RPMI8226 (cell line): ENCODE data around the gene WWOX.
A peak's percentile ranks its signal among the peaks of the same experiment; 100 is the strongest.

Source experiments
- DNase-seq: peaks from one replicate; pipeline ENCODE4 v3.0.0-alpha.2; 2015

The WWOX gene

DNA sequence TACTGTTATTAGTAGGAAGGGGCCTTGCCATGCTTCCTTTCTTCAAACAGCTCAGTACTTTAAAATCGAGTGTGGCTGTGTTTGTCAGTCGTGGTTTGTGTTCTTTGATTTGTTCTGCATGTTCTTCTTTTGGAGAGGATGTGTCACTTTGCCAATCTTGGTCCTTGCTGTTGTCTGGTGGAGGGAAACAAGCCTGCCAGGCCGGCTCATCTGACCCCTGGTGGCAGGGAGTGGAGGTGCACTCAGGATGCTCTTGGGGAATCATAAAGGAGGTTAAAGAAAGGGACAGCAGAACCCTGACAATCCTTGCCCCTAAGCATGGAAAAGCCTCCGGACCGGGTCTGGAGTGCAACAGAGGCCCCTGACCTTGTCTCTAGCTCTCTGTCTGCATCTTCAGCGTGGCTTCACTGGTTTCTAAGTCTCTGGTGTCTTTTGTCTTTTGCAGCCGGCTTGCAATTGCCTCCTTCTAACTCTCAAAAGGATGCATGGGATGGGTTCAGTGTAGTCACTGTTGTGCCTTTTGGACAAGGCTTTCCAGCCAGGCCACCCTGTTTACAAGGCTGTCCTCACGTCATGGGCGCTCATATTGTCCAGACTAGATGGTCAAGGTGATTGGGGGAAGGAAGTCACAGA lies 135.8 kb downstream of the WWOX start:
- DNase-seq = peak; percentile 74

- no peak for DNase-seq
These were observed 136.4 kb downstream of the WWOX start for GRCh38 chr16:78235876-78236275.

GRCh38 chr16:78237841-78238240 lies 138.4 kb downstream of the WWOX start:
- DNase-seq = no peak

DNA sequence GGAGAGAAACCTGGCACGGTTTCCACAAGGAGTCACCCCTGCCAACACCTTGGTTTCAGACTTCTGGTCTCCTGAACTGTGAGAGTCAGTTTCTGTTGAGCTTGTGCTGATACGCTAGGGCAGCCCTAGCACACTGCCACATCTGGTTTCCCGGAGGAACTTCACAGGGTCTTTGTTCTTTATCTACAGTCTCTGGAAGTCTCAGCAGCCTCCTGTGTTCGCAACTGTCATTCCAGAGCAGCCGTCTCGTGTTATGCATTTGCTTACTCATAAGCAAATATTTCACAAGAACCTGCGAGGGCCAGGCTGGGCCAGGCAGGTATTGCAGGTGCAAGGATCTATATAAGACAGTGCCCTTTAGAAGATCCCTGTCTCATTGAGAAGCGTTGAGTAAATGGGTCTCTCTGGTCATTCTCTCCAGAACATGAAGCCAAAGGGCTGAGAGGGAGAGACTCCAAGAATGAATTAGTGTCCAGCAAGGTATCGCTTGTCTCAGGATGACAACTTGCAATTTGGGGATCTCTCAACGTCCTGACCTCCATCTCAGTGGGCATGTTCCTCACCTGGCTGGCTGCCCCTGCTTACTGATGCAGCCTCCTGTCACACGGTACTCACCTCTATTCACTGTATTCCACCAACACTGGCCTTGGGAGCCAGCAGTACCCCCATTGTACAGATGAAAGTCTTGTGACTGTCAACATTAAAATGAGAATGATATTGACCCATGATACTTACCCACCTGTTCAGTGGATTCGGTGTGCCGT lies 141.2 kb downstream of the WWOX start:
- DNase-seq = no peak

DNA sequence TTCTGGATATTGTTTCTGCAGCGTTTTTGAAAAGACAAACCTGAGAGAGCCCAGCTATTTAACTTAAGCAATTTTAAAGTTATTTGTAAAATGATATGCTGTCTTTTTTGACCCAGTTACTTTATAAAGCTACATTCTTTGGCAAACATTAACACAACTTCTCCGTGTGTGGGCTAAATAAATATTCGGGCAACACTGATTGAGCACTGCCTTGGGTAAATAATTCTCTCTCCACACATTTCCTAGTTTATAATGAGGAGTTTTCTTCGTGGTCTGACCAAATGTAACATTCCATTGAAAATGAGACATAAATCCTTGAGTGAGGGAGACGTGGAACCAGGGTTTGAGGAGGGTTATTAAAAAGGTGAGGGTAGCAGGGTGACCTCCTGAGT lies 142.8 kb downstream of the WWOX start:
- no peak for DNase-seq

GRCh38 chr16:78244131-78244895 lies 144.9 kb downstream of the WWOX start:
- DNase-seq = no peak

- no peak for DNase-seq
These were observed 147.1 kb downstream of the WWOX start for GRCh38 chr16:78246559-78246958.

DNA sequence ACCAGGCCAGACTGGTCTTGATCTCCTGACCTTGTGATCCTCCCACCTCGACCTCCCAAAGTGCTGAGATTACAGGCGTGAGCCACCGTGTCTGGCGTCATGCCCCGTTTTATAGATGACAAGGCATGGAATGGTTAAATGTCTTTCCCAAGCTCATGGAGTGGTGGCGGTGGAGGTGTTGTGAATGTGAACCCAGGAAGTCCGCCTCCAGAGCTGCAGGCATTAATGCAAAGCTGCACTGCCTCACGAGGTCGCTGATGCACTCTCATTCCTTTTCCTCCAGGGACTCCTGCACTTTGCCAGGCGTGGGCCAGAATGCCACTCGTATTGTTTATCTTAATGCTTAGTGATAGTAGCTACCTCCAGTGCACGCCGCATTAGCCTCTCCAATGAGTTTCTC lies 149.6 kb downstream of the WWOX start:
- peak; percentile 12 for DNase-seq

DNA sequence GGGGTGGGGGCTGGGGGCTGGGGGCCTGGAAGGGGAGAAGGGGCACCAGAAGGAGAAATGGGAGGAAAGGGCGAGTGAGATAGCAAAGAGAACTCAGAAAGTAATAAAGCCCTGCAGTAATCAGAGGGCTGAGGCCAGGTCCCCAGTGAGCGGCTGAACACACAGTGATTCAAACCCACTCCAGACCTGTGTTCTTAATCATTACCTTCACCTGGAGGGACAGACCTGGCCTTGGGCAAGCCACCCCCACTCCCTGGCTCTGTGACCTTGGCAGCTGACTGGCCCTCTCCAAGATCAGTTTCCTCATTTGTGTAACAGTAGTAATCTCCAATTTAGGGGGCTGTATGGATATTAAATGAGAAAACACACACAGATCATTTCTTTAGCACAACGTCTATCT lies 150.4 kb downstream of the WWOX start:
- no peak for DNase-seq

DNA sequence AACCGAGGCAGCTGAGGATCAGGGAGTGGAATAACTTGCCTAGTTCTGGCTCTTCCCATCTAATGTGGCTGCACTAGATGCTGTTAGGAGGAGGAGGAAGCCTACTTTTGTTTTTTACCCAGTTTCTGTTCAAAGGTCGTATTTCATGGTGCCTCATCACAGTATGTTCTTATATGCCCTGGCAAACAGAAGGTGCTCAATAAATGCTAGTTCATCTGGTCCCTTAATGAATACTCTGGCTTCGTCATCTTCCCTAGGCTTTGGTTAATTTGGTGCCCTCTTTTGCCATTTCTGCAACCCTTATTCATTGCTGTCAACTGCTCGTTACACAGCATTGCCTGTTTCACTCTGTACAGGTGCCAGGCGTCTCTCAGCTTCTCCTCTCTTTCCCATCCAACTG lies 151.7 kb downstream of the WWOX start:
- no peak for DNase-seq

GRCh38 chr16:78252757-78253156 lies 153.3 kb downstream of the WWOX start:
- no peak for DNase-seq

GRCh38 chr16:78254841-78255240 lies 155.4 kb downstream of the WWOX start:
- DNase-seq = no peak

GRCh38 chr16:78256686-78257375 lies 157.4 kb downstream of the WWOX start:
- no peak for DNase-seq

GRCh38 chr16:78257376-78257728 lies 157.9 kb downstream of the WWOX start:
- no peak for DNase-seq

- DNase-seq = no peak
These were observed 159.1 kb downstream of the WWOX start for GRCh38 chr16:78258375-78259065.

GRCh38 chr16:78259873-78260272 lies 160.4 kb downstream of the WWOX start:
- no peak for DNase-seq

GRCh38 chr16:78264642-78265041 lies 165.2 kb downstream of the WWOX start:
- no peak for DNase-seq

DNA sequence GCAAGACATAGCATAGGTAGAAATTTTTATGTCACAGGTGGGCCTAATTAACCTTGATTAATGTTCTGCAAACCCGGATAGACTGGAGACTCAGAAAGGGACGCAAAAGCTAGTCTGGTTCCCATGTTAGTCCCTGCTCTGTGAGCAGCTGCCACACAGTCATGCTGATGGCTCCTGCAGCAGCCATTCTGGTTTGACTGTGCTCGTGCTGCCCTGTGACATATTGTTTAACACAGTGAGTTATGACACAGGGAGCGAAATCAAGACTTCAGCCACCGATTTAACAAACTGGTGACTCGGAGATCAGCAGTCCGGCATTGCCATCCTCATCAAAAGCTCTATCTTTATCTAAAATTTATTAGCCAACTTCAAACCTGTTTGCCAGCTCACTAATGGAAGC lies 169.8 kb downstream of the WWOX start:
- DNase-seq = no peak

DNA sequence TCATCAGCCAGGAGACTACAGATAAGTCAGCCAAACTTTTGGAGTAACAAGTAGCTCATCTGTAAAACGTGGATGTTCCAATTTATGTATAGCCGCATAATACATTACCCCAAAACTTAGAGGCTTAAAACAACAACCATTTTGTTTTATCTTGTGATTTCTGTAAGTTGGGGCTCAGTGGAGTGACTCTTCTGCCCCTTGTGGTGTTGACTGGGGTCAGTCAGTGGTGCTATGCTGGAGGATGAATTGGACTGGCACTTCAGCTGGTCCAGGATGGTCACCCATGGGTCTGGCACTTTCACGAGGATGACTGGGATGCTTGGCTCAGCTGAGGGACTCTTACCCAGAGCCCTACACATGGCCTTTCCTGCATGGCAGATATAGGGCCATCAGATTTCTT lies 172.5 kb downstream of the WWOX start:
- no peak for DNase-seq

DNA sequence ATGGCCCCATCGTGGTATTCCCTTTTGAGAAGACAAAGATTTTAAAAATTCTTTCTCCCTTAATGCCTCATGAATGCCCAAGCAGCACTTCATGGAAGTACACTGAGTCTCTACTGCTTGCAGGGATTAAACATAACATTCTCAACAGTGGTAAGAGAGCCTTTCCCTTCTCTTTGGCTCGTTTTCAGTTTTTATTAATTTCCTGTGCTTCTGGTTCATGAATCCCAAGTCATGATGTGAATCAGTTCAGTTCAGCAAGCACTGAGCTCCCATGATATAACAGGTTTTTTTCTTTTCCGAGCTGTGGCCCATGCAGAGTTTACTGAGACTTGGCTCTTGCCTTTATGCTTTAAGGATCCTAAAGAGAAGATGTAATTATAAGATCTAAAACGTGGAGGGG lies 175.3 kb downstream of the WWOX start:
- DNase-seq = no peak

GRCh38 chr16:78275420-78275819 lies 176.0 kb downstream of the WWOX start:
- DNase-seq = no peak

GRCh38 chr16:78277321-78278055 lies 178.0 kb downstream of the WWOX start:
- DNase-seq = no peak
